ENCODE measurements around the gene PPP1CC. TPM values are rescaled to one million over a fixed set of nuclear protein-coding genes. Genes with fewer than 3 reads are reported as not detected.

The PPP1CC gene
- total and polyA plus RNA-seq, 2 donors (not counting 3 experiments of a cell fraction or from before 2014, with no cell fraction given), result 67.1 to 139 TPM

GRCh38 chr12:110708917-110709316, 33.8 kb downstream of the PPP1CC start:
- no peaks in the 10 kb centered on the region for H3K79me2 ChIP-seq (ENCODE audit: control insufficient read depth, insufficient read depth, low read length)
- H3K27ac ChIP-seq (ENCODE audit: insufficient read depth, low read depth, low read length), result no peak overlapping the region
- TF ChIP-seq JUN (IDR thresholded peaks at IDR 0.05; ENCODE audit: borderline replicate concordance, insufficient read depth, insufficient read length, low read depth) (no peak), EZH2 (IDR thresholded peaks at IDR 0.05; ENCODE audit: borderline replicate concordance, low read depth, low read length, severe bottlenecking) (no peak), POLR2AphosphoS5 (IDR thresholded peaks at IDR 0.05; ENCODE audit: insufficient read depth, low read depth, low read length) (no peak), CTCF (IDR thresholded peaks at IDR 0.05; ENCODE audit: extremely low read depth in 1 of 2, insufficient read depth in 1 of 2, low read depth in 1 of 2, low read length in 2 of 2) (no peak), FOS (IDR thresholded peaks at IDR 0.05; ENCODE audit: borderline replicate concordance, insufficient read depth, low read length) (no peak), GATA2 (IDR thresholded peaks at IDR 0.05; ENCODE audit: insufficient read depth, insufficient read length, low read depth, low read length) (no peak), MYC (IDR thresholded peaks at IDR 0.05; ENCODE audit: low read depth, low read length) (no peak), POLR2A (IDR thresholded peaks at IDR 0.05; ENCODE audit: low read depth, low read length) (no peak)
- TF ChIP-seq, protein P1, sequence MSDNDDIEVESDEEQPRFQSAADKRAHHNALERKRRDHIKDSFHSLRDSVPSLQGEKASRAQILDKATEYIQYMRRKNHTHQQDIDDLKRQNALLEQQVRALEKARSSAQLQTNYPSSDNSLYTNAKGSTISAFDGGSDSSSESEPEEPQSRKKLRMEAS (IDR thresholded peaks at IDR 0.05; ENCODE audit: insufficient read depth, insufficient read length), result no peak
- H3K9me1 ChIP-seq (replicated peaks; ENCODE audit: control insufficient read depth, extremely low read depth, insufficient read depth, low read length), result no peaks in the 10 kb centered on the region
- intact Hi-C loops (cut with micrococcal nuclease), result no loop called here
- H3K9me3 ChIP-seq (replicated peaks; ENCODE audit: control insufficient read depth, insufficient read depth, low read length), result no peaks in the 10 kb centered on the region
- no peak for DNase-seq (ENCODE audit: low read depth, low spot score)
- H3K4me2 ChIP-seq (ENCODE audit: insufficient read depth, low read length), result no peak overlapping the region
- no peak overlapping the region for H3K9ac ChIP-seq (replicated peaks; ENCODE audit: extremely low read depth, insufficient read depth, low read length)
- ChIA-PET CTCF (interaction anchor here (1.6 kb wide), 1 partner anchor 179 kb away, joined by 5 read pairs; no protein-coding TSS in a partner anchor), POLR2A (no interaction called here)
- FAIRE-seq, result no peak
- dilution Hi-C loops (cut with MboI; ENCODE audit: extremely low pct_ligation_motif_present, low sequenced_read_pairs), result no loop called here
- no peaks in the 10 kb centered on the region for H4K20me1 ChIP-seq (replicated peaks; ENCODE audit: control insufficient read depth, extremely low read depth, insufficient read depth, low read length)
- H3K36me3 ChIP-seq (ENCODE audit: control insufficient read depth in 2 of 2, extremely low read depth in 1 of 2, insufficient read depth in 2 of 2, low read length in 2 of 2), result no peaks in the 10 kb centered on the region
- no peak overlapping the region for H2AFZ ChIP-seq (ENCODE audit: low read depth, low read length)
- H3K27me3 ChIP-seq (ENCODE audit: control insufficient read depth in 2 of 2, insufficient read depth in 2 of 2, low read length in 2 of 2), result no peaks in the 10 kb centered on the region
- no peak overlapping the region for H3K4me3 ChIP-seq (replicated peaks in 1 of 3; ENCODE audit: insufficient read depth in 1 of 3, low read depth in 1 of 3, low read length in 3 of 3)
- H3K4me1 ChIP-seq (ENCODE audit: control insufficient read depth, extremely low read depth, insufficient read depth, low read length), result no peaks in the 10 kb centered on the region
- no TSS peak for BruUV-seq (replicated peaks)

Data from endothelial cell of umbilical vein (primary cell).